Esophagus muscularis mucosa (tissue), 4 donors: Measurements from ENCODE around the gene PDIA6.

Experiments
- EP300 ChIP-seq: sonication (generic); formaldehyde crosslinking; IDR thresholded peaks from one replicate; pipeline ENCODE4 v1.6.1; 2017; ENCODE audit warnings: antibody characterized with exemption
- POLR2A ChIP-seq: fragments of 450-650 bp; IDR thresholded peaks from one replicate; pipeline ENCODE4 v1.6.1; 2017; ENCODE audit warnings: antibody characterized with exemption, moderate library complexity, mild to moderate bottlenecking, low read depth
- POLR2AphosphoS5 ChIP-seq, 2 donors: sonication (generic); formaldehyde crosslinking; IDR thresholded peaks; one replicate each; pipeline ENCODE4 v1.6.1; 2017; ENCODE audit warnings: antibody characterized with exemption in 2 of 2
- TF ChIP-seq, protein P1 (sequence below), 3 experiments: fragments of 200-600 bp in 2 of 3; fragments of 450-650 bp in 1 of 3; sonication (generic) in 2 of 3; IDR thresholded peaks; one replicate each; pipeline ENCODE4 v1.5.1; 2017 to 2019; ENCODE audit warnings: antibody characterized with exemption in 3 of 3, mild to moderate bottlenecking in 2 of 3, moderate library complexity in 1 of 3

DNA sequence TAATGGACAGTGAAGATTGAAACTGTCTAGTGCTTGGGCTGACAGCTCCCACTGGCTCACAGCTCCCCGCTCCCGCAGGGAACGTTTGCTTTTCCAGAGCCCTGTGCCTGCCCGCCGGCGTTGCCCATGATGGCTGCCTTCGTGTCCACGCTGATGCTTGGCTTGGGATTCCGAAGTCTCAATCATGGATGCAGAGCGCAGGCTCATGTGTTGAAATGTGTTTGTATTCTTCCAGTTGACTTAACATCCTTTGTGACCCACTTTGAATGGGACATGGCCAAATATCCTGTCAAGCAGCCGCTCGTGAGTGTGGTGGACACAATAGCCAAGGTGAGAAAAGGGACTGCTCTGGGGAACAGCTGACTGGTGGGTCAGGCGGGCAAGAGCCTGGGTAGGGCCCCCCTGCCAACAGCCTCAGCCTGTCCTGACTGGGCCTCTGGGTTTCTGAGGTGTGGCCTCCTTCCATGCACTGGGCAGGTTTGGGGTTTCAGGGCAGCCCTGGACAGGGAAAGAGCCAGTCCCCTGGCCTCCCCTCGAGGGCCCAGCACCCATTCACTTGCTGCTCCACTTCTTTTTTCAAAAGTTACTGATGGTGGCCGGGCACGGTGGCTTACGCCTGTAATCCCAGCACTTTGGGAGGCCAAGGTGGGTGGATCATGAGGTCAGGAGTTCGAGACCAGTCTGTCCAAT, 48.3 kb downstream of the PDIA6 start:
- TF ChIP-seq, protein P1, sequence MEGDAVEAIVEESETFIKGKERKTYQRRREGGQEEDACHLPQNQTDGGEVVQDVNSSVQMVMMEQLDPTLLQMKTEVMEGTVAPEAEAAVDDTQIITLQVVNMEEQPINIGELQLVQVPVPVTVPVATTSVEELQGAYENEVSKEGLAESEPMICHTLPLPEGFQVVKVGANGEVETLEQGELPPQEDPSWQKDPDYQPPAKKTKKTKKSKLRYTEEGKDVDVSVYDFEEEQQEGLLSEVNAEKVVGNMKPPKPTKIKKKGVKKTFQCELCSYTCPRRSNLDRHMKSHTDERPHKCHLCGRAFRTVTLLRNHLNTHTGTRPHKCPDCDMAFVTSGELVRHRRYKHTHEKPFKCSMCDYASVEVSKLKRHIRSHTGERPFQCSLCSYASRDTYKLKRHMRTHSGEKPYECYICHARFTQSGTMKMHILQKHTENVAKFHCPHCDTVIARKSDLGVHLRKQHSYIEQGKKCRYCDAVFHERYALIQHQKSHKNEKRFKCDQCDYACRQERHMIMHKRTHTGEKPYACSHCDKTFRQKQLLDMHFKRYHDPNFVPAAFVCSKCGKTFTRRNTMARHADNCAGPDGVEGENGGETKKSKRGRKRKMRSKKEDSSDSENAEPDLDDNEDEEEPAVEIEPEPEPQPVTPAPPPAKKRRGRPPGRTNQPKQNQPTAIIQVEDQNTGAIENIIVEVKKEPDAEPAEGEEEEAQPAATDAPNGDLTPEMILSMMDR (IDR thresholded peaks at IDR 0.05), result no peak
- TF ChIP-seq EP300 (no peak), POLR2AphosphoS5 (IDR thresholded peaks at IDR 0.05) (no peak), POLR2A (no peak)
